Fibroblast of lung (primary cell): ENCODE measurements around the gene UBAP1. TPM values are rescaled to one million over a fixed set of nuclear protein-coding genes. Genes with fewer than 3 reads are reported as not detected.
"Not testable (repeated sequence)": the region's sequence is repeated elsewhere in the genome, so short reads cannot be mapped to it uniquely, and the experiment has no call there.

ENCODE experiments used
- DNase-seq, 2 donors: peaks; one replicate each; pipeline versions ENCODE4 v3.0.0 to v3.0.0-alpha.2; 2010; ENCODE audit warnings: low read depth in 2 of 2
- H2AFZ ChIP-seq: 2 replicates; pipeline ENCODE4 v1.5.1; 2012; ENCODE audit warnings: low read length, control low read depth, inconsistent platforms
- H3K27ac ChIP-seq: 2 replicates; pipeline ENCODE4 v1.5.1; 2011; ENCODE audit warnings: low read length, control low read depth; ENCODE audit not compliant: insufficient read depth
- H3K27me3 ChIP-seq: 2 replicates; pipeline ENCODE4 v1.5.1; 2011; ENCODE audit warnings: mild to moderate bottlenecking, low read length; ENCODE audit not compliant: control insufficient read depth, insufficient read depth
- H3K36me3 ChIP-seq: 2 replicates; pipeline ENCODE4 v1.5.1; 2011; ENCODE audit warnings: low read length; ENCODE audit not compliant: control insufficient read depth, insufficient read depth
- H3K4me1 ChIP-seq: 2 replicates; pipeline ENCODE4 v1.5.1; 2011; ENCODE audit warnings: low read length; ENCODE audit not compliant: control insufficient read depth, insufficient read depth; ENCODE audit errors: extremely low read depth
- H3K4me2 ChIP-seq: 2 replicates; pipeline ENCODE4 v1.5.1; 2011; ENCODE audit warnings: low read length, control low read depth; ENCODE audit not compliant: insufficient read depth; ENCODE audit errors: extremely low read depth
- H3K4me3 ChIP-seq, 4 experiments: fragments of 200-600 bp in 1 of 4; sonication (generic) in 1 of 4; replicated peaks in 1 of 4; 2 replicates each; pipeline ENCODE4 v1.5.1; 2011 to 2016; ENCODE audit warnings: low read length in 4 of 4, low read depth in 3 of 4, mild to moderate bottlenecking in 3 of 4, control low read depth in 2 of 4, inconsistent platforms in 1 of 4, mixed read lengths in 1 of 4; ENCODE audit not compliant: insufficient read depth in 1 of 4; ENCODE audit errors: control extremely low read depth in 1 of 4
- H3K79me2 ChIP-seq: 2 replicates; pipeline ENCODE4 v1.5.1; 2012; ENCODE audit warnings: mild to moderate bottlenecking, low read length, inconsistent platforms; ENCODE audit not compliant: control insufficient read depth, insufficient read depth
- H3K9ac ChIP-seq: 2 replicates; pipeline ENCODE4 v1.5.1; 2011; ENCODE audit warnings: mild to moderate bottlenecking, low read length, control low read depth; ENCODE audit not compliant: insufficient read depth
- H3K9me3 ChIP-seq: 2 replicates; pipeline ENCODE4 v1.5.1; 2012; ENCODE audit warnings: low read depth, low read length; ENCODE audit not compliant: control insufficient read depth, insufficient read depth
- H4K20me1 ChIP-seq: 2 replicates; pipeline ENCODE4 v1.5.1; 2011; ENCODE audit warnings: low read length; ENCODE audit not compliant: control insufficient read depth, insufficient read depth; ENCODE audit errors: extremely low read depth
- CTCF ChIP-seq, 2 donors: IDR thresholded peaks in 1 of 2; conservative IDR thresholded peaks in 1 of 2; 1 replicate in 1 of 2; 2 replicates in 1 of 2; pipeline ENCODE4 v1.5.1; 2011 to 2012; ENCODE audit warnings: low read length in 2 of 2, control low read depth in 1 of 2, inconsistent platforms in 1 of 2, low read depth in 1 of 2, mild to moderate bottlenecking in 1 of 2
- EZH2 ChIP-seq: IDR thresholded peaks from 2 replicates; pipeline ENCODE4 v1.5.1; 2012; ENCODE audit warnings: low read length, control low read depth, mild to moderate bottlenecking; ENCODE audit errors: missing control alignments
- polyA plus RNA-seq, 2 donors: library from polyadenylated mRNA; depleted of rRNA in 1 of 2; stranded (reverse) in 1 of 2; unstranded in 1 of 2; fragments of >200 nt; gene quantifications; 2 replicates each; pipeline ENCODE4 v1.2.1, GENCODE V29; 2011 to 2012; ENCODE audit warnings: missing spikeins in 1 of 2
- total RNA-seq: library from RNA; depleted of rRNA; stranded (reverse); fragments of >200 nt; gene quantifications from 2 replicates; pipeline ENCODE4 v1.2.1, GENCODE V29; 2014

Gene UBAP1
- total and polyA plus RNA-seq, 2 donors (not counting 1 experiment from before 2014, with no cell fraction given): 41.6 to 58.1 TPM

DNA sequence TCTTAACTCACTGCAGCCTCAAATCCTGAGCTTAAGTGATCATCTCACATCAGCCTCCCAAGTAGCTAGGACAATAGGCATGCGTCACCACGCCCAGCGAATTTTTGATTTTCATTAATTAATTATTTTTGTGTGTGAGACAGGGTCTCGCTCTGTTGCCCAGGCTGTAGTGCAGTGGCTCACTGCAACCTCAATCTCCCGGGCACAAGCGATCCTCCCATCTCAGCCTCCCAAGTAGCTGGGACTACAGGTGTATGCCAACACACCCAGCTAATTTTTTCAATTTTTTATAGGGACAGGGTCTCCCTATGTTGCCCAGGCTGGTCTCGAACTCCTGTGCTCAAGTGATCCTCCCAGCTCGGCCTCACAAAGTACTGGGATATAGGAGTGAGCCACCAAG is 41.4 kb downstream of the UBAP1 start:
- Histone ChIP-seq H3K79me2 (peaks cover 9% of the 10 kb centered on the region), H3K36me3 (peaks cover 3% of the 10 kb centered on the region), H3K27ac (no peak overlapping the region), H3K9ac (no peak overlapping the region), H3K4me2 (no peak overlapping the region), H3K9me3 (no peaks in the 10 kb centered on the region), H4K20me1 (no peaks in the 10 kb centered on the region), H3K4me3 (no peak overlapping the region), H3K27me3 (no peaks in the 10 kb centered on the region), H2AFZ (no peak overlapping the region), H3K4me1 (peaks cover 8% of the 10 kb centered on the region)
- TF ChIP-seq CTCF (conservative IDR thresholded peaks at IDR 0.05 in 1 of 2, IDR thresholded peaks at IDR 0.05 in 1 of 2; ENCODE audit: low read depth in 1 of 2, low read length in 2 of 2) (no peak), EZH2 (no peak)
- DNase-seq: no peak

- Histone ChIP-seq H3K27me3 (no peaks in the 10 kb centered on the region), H4K20me1 (no peaks in the 10 kb centered on the region), H3K4me1 (peaks cover 8% of the 10 kb centered on the region), H3K36me3 (peaks cover 3% of the 10 kb centered on the region), H3K9ac (no peak overlapping the region), H3K4me3 (no peak overlapping the region), H2AFZ (no peak overlapping the region), H3K27ac (no peak overlapping the region), H3K4me2 (no peak overlapping the region), H3K79me2 (peaks cover 10% of the 10 kb centered on the region), H3K9me3 (no peaks in the 10 kb centered on the region)
- TF ChIP-seq EZH2: no peak
- TF ChIP-seq CTCF (conservative IDR thresholded peaks at IDR 0.05 in 1 of 2, IDR thresholded peaks at IDR 0.05 in 1 of 2; ENCODE audit: low read depth in 1 of 2, low read length in 2 of 2): no peak
- DNase-seq: no peak
These were observed 45.5 kb downstream of the UBAP1 start for GRCh38 chr9:34224349-34224748.

- H3K79me2 ChIP-seq, H3K4me1 ChIP-seq, DNase-seq: not testable (repeated sequence)
These were observed 47.4 kb downstream of the UBAP1 start for GRCh38 chr9:34226144-34226760.

More at GRCh38 chr9:34226144-34226760, 47.4 kb downstream of the UBAP1 start:
- not testable (repeated sequence) for H3K9me3 ChIP-seq, H3K27me3 ChIP-seq, H2AFZ ChIP-seq, H3K36me3 ChIP-seq, H3K9ac ChIP-seq, H3K4me3 ChIP-seq, H4K20me1 ChIP-seq, H3K4me2 ChIP-seq, H3K27ac ChIP-seq
